ENCODE results near the gene OR8K5. TPM values are rescaled to one million over a fixed set of nuclear protein-coding genes. Genes with fewer than 3 reads are reported as not detected.

The OR8K5 gene
- total and polyA plus RNA-seq, 2 donors (not counting 3 experiments of a cell fraction or from before 2014, with no cell fraction given), result not detected

DNA sequence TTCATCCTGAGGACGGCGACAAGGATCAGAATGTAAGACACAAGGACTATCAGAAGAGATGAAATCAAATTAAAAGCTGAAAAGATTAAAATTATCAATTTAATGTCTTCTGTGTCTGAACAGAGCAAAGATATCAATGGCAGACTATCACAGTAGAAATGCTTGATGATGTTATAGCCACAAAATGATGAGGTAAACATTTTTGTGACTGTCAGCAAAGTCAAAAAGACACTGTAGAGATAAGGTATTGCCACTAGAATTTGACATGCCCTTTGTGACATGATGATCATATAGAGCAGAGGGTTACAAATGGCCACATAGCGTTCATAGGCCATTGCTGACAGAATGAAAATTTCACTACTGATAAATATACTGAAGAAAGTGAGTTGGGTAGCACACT lies 28.5 kb upstream of the OR8K5 start:
- Histone ChIP-seq H3K79me2 (ENCODE audit: control insufficient read depth, insufficient read depth, low read length) (no peaks in the 10 kb centered on the region), H3K27me3 (ENCODE audit: control insufficient read depth in 2 of 2, insufficient read depth in 2 of 2, low read length in 2 of 2) (no peaks in the 10 kb centered on the region), H3K4me1 (ENCODE audit: control insufficient read depth, extremely low read depth, insufficient read depth, low read length) (no peaks in the 10 kb centered on the region), H3K4me2 (ENCODE audit: insufficient read depth, low read length) (no peak overlapping the region), H3K9me3 (replicated peaks; ENCODE audit: control insufficient read depth, insufficient read depth, low read length) (peaks cover 2% of the 10 kb centered on the region), H3K4me3 (replicated peaks in 1 of 3; ENCODE audit: insufficient read depth in 1 of 3, low read depth in 1 of 3, low read length in 3 of 3) (no peak overlapping the region), H4K20me1 (replicated peaks; ENCODE audit: control insufficient read depth, extremely low read depth, insufficient read depth, low read length) (no peaks in the 10 kb centered on the region), H3K9me1 (replicated peaks; ENCODE audit: control insufficient read depth, extremely low read depth, insufficient read depth, low read length) (no peaks in the 10 kb centered on the region), H3K36me3 (ENCODE audit: control insufficient read depth in 2 of 2, extremely low read depth in 1 of 2, insufficient read depth in 2 of 2, low read length in 2 of 2) (no peaks in the 10 kb centered on the region), H2AFZ (ENCODE audit: low read depth, low read length) (no peak overlapping the region), H3K9ac (replicated peaks; ENCODE audit: extremely low read depth, insufficient read depth, low read length) (no peak overlapping the region), H3K27ac (ENCODE audit: insufficient read depth, low read depth, low read length) (no peak overlapping the region)
- DNase-seq (ENCODE audit: low read depth, low spot score), result no peak
- BruUV-seq (replicated peaks), result no TSS peak
- no peak for TF ChIP-seq POLR2AphosphoS5 (IDR thresholded peaks at IDR 0.05; ENCODE audit: insufficient read depth, low read depth, low read length)
- no peak for TF ChIP-seq MYC (IDR thresholded peaks at IDR 0.05; ENCODE audit: low read depth, low read length)
- TF ChIP-seq, protein P1, sequence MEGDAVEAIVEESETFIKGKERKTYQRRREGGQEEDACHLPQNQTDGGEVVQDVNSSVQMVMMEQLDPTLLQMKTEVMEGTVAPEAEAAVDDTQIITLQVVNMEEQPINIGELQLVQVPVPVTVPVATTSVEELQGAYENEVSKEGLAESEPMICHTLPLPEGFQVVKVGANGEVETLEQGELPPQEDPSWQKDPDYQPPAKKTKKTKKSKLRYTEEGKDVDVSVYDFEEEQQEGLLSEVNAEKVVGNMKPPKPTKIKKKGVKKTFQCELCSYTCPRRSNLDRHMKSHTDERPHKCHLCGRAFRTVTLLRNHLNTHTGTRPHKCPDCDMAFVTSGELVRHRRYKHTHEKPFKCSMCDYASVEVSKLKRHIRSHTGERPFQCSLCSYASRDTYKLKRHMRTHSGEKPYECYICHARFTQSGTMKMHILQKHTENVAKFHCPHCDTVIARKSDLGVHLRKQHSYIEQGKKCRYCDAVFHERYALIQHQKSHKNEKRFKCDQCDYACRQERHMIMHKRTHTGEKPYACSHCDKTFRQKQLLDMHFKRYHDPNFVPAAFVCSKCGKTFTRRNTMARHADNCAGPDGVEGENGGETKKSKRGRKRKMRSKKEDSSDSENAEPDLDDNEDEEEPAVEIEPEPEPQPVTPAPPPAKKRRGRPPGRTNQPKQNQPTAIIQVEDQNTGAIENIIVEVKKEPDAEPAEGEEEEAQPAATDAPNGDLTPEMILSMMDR (IDR thresholded peaks at IDR 0.05; ENCODE audit: extremely low read depth in 1 of 2, insufficient read depth in 1 of 2, low read depth in 1 of 2, low read length in 2 of 2), result no peak
- TF ChIP-seq GATA2 (IDR thresholded peaks at IDR 0.05; ENCODE audit: insufficient read depth, insufficient read length, low read depth, low read length), result no peak
- no peak for TF ChIP-seq FOS (IDR thresholded peaks at IDR 0.05; ENCODE audit: borderline replicate concordance, insufficient read depth, low read length)
- no peak for TF ChIP-seq EZH2 (IDR thresholded peaks at IDR 0.05; ENCODE audit: borderline replicate concordance, low read depth, low read length, severe bottlenecking)
- TF ChIP-seq, protein P2, sequence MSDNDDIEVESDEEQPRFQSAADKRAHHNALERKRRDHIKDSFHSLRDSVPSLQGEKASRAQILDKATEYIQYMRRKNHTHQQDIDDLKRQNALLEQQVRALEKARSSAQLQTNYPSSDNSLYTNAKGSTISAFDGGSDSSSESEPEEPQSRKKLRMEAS (IDR thresholded peaks at IDR 0.05; ENCODE audit: insufficient read depth, insufficient read length), result no peak
- TF ChIP-seq POLR2A (IDR thresholded peaks at IDR 0.05; ENCODE audit: low read depth, low read length), result no peak
- TF ChIP-seq JUN (IDR thresholded peaks at IDR 0.05; ENCODE audit: borderline replicate concordance, insufficient read depth, insufficient read length, low read depth), result no peak
- CTCF ChIA-PET, result no interaction called here
- no peak for FAIRE-seq
- POLR2A ChIA-PET, result no interaction called here
- dilution Hi-C loops (cut with MboI; ENCODE audit: extremely low pct_ligation_motif_present, low sequenced_read_pairs) (no loop called here), intact Hi-C loops (cut with micrococcal nuclease) (no loop called here)

All from endothelial cell of umbilical vein (primary cell).